HG02943 (cell line): Measurements from ENCODE around the gene SCRN2.
A peak's percentile ranks its signal among the peaks of the same experiment; 100 is the strongest.

Experiments used
- ATAC-seq: cut with Tn5 transposase; IDR thresholded peaks from one replicate; pipeline ENCODE4 v1.9.1; 2021; ENCODE audit warnings: mild to moderate bottlenecking, low read depth, moderate library complexity; ENCODE audit not compliant: unreplicated experiment

The SCRN2 gene

DNA sequence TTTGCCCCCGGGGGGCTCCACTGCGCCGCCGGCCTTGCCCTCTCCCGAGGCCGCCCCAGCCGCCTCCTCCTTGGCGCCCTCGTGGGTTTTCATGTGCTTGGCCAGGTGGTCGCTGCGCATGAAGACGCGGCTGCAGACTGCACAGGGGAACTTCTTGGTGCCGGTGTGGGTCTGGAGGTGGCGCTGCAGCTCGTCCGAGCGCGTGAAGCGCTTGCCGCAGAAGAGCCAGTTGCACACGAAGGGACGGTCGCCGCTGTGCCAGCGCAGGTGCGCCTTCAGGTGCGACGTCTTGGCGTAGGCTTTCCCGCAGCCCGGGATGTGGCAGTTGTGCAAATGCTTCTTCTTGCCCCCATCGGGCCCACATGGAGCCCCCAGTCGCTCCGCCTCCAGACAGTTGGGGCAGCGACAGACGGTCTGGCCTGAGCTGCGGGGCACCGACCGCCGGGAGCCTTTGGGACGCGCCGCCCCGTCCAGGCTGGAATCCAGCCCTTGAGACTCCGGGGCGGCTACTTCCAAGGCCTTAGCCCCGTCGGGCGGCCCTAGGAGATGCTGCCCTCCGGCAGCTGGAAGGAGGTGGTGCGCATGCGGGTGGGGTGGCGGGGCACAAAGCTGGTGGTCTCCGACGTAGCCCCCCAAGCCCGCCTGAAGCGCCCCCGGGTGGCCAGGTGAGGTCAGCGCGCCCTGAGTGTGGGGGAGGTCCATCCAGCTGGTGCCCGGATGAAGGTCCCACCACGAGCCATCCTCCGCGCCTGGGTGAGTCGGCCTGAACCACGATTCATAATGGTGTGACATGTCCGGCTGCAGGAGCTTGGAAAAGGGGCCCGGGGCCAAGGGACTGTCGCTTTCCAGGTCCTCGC is 6.5 kb upstream of the SCRN2 start:
- no peak for ATAC-seq

DNA sequence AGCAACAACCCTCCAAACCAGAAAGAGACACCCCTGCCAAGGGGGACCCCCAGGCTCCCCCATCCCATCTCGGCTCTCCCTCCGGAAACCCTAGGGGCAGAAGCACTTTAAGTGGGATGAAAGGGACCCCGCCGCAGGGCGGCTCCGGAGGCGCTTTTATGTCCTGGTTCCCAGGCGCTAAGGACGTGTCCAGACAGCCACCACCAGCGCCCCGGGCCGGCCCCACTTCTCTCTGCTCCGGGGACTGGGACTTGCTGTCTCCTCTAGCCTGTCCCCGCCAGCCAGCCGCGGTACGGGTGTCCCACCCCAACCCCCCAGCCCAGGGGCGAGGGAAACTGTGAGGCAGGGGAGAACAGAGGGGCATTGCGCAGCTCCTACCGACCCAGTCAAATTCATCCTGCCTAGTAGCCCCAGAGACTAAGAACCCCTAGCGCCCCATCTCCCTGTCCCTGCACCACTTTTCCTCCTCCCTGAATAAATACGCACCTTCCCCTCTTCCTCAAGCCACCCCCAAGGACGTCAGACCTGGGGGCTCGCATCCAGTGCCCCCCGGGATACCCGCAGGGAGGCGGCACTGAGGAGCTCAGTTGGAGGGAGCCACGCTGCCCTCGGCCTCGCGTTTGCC is 5.8 kb upstream of the SCRN2 start:
- no peak for ATAC-seq

DNA sequence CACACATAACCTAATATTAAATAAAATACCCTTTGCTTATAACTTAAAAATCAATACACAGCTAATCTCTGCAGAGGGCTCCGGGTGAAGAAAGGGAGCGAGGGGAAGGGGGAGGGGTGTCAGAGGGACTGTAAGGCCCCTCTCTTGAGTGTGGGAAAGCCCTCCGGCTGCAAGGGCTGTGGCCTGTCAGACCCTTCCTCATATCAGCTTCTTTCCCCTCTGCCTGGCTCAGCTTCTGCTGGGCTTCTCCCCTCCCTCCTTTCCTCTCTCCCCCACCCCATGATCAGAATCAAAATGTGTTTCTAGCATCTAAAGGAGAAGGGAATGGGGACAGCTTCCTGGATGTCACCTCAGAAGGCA is 4.6 kb upstream of the SCRN2 start:
- no peak for ATAC-seq

DNA sequence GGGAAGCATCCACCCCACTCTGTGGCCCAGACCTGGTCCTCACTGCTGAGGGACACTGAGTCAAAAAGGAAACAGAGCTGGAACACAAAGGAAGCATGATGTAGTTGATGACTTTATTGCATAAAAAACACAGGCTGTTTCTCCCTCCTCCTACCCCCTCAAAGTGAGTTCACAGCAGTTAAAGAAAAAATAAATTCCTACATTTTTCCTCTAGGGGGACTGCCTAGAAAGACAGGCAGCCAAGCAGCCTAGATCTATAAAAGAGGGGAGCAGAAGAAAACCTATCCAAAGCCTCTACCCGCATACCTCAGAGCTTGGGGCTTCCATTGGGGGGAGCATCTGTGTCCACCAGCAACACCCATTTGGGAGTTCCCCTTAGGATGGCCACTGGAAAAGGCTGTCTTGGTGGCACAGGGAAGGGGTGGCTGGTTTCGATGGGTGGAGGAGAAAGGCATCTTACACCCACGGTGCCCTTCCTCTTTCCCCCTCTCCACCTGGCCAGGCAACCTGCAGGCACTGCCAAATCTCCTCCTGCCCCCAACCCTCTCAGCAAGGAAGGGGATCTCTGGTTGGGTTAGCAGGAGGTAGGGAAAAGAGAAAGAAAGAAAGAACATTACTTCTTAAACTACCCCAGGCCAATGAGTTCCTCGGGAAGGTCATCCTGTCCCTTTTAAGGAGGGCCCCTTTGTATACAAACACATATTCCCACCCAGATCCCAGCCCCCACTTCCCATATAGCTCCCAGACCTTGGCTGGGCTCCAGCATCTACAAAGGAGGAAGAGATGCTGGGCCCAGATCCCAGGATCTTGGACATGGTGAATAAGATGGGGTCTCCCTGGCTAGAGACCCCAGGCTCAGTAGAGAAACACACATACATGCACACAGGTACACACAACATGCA is 4.0 kb upstream of the SCRN2 start:
- ATAC-seq: no peak

DNA sequence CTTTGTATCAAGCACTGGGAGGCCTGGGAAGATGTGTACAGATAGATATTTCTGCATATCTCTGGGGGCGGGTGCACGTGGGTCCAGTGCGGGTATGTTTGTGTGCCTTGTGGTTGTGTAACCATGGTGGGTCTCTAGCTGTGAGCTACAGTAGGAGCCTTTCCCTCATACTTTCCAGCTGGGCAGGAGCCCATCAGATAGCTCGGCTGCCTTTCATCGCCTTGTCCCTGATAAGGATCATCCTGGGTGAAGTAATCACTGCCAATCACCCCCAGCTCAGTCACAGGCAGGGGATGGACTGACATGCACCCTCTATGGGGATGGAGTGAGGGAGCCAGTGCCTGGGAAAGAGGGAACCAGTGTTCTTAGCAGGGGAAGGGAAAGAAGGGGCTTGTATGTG is 3.2 kb upstream of the SCRN2 start:
- ATAC-seq: no peak

DNA sequence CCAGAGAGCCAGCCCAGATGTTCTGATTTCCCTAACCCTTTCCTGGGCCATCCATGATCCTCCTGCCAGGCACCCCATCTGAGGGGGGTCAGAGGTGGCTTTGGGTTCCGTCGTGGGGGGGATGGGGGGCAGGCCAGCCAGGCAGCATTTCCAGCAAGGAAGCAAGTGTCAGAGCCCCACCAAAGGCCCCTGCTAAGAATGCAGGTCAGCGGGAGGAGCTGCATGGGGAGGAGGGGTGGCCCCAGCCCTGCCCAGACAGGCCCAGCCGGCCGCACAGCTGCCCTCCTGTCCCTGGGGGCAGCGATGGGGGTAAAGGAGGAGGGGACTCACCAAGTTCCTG is 2.3 kb upstream of the SCRN2 start:
- ATAC-seq: no peak

DNA sequence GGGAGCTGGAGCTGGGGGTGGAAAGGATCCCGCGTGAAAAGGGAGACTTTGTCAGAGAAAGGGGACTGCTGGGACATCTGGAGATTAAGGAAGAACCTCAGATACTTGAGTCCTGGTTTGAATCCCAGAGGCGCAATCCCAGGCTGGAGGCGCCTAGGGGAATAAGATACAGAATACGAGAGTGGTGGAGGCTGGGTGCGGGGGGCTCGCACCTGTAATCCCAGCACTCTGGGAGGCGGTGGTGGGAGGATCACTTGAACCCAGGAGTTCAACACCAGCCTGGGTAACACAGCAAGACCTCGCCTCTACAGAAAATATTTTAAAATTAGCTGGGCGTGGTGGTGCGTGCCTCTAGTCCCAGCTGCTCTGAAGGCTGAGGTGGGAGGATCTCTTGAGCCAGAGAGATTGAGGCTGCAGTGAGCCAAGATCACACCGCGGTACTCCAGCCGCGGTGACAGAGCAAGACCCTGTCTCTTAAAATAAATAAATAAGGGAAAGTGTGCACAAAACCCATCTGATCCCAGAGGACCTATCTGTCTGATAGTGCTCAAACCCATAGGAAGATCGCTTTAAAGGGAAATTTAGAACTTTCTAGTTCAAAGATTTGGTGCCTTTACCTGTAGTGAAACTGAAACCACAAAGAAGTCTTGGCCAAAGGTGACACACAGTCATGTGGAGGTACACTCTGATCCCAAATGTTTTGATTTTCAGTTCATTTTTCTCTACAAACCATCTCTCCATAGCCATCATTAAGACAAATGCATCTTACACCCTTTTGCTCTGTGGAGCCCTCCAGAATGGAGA is 617 bp upstream of the SCRN2 start:
- no peak for ATAC-seq

DNA sequence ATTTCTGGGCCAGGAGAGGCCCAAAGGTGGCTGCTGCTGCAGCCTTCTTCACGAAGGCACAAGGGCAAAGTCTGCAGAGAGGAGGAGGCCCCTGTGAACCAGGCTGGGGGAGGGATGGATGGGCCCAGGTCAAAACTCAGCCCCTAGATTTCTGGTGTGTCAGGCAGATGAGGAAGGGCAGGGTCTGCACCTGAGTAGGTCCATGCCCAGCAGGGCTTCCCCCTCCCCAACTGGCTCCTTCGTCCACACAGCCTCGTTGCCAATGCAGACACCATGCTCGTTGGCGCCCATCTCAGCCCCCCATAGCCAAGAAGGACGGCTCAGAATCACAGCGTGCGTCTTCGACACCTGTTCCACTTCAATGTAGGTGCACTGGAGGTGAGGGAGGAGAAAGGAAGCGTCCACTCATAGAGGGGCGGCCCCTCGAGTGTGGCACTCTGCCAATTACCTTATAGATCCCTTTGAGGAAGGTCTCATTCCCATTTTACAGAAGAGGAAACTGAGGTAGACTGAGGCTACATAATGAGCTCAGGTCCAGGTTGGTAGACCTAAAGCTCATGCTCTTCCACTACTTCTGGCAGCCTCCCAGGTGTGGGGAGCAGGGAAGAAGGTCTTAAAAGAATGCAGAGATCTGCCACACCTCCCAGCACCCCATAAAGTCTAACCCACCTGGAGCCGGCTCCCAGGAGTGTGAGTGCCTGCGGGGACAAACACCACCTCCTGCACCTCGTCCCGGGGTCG is 902 bp downstream of the SCRN2 start:
- ATAC-seq: no peak

DNA sequence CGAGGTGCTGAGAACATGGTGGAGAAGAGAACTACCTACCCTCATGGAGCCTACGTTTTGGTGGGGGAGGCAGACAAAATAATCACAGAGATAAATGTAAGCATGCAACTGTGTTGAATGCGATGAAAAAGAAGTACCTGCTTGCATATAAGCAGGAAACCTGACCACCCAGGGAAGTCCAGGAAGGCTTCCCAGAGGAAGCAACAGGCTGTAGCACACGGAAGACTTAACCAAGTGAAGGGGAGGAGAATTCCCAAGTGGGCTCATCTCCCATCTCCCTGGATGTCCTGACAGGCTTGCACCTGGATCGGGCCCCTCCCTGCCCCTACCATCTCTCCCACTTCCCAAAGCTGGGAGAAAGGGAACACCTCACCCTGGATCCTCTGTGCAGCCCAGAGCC is 2.0 kb downstream of the SCRN2 start:
- no peak for ATAC-seq

DNA sequence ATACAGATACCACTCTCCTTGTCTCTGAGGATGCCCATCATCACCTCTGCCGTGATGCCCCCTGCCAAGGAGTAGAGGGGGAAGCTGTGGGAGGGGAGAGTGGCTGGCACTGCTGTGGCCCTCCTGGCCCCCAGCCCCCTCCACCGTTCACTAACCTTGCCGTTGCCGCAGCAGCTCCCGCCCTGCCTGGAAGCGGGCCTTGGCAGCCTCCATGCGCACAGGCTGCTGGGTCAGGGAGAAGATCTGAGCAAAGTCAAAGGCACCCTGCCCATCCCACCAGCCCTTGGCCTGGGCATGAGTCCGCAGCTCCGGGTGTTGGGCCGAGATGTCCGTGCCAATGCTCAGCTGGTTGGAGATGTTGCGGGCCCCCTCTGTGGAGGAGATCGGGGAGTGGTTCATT is 2.4 kb downstream of the SCRN2 start:
- ATAC-seq: no peak

DNA sequence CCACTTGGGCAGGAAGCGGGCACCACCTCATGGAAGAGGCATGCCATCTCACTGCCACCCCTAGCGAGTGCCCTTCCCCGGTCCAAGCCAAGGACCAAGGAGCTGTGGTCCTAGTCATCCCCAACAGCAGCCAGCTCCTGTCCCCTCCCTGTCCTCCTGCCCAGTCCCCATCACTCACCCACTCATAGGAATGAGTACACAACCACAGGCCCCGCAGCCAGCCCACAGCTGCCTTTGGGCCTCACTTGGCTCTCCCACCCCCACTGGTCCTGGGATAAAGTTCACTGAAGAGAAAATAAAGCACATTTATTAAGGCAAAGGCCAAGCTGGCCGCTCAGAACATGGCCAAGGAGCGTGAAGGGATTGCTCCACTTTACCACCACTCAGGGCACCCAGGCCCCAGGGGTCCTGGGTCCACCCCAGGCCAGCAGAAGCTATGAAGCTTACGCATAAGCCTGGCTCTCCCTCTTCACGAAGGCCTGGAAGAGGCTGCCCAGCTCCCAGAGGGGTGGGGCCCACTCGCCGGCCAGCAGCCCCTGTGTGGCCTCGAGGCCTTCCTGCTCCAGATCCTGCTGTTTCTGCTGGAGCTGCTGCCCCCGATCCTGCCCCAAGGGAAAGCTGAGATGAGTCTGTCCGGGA is 3.6 kb downstream of the SCRN2 start:
- ATAC-seq: no peak

DNA sequence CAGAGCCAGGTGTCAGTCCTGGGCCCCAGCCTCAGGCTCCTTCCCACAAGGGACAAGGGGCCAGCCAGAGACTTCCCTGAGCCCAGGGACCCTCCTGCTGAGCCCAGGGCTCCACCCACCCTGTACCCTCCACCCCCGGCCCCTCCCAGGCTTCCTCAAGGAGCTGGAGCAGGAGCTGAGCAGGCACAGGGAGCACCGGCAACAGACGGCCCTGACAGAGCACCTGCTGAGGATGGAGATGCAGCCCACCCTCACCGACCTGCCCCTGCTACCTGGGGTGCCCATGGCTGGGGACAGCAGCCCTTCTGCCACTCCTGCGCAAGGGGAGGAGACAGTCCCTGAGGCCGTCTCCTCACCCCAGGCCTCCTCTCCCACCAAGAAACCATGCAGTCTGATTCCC is 4.5 kb downstream of the SCRN2 start:
- no peak for ATAC-seq

DNA sequence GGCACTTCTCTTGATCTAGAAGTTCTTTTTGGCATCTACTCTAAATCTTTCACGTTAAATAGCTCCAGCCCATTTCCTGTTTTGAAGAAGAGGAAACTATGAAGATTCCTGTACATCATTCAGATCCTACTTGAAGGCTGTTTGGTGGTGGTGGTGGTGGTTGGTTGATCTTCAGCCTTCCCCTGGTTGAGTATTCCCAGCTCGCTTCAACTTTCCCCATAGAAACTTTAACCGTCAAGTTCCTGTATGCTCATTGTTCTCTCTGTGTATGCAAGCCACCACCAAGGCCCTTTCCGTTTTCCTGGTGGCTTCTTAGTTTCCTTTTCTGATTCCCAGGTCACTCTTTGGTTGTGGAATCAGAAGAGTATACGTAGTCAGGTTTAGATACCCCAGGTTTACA is 6.3 kb downstream of the SCRN2 start:
- no peak for ATAC-seq

DNA sequence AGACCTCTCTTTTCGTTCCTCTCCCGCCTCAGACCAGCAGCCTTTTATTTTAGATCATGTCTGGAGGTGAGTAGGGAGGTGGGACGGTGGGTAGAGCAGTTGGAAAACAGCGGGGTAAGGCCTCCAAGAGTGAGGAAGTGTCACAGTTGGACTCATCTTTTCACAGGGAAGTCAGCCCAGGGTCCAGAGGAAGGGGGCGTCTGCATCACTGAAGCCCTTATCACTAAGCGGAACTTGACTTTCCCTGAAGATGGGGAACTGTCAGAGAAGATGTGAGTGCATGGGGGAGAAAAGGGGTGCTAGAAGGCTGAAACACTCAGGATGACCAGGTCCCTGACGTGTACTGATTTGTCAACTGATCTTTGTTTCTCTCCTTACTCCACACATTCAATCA is 9.1 kb downstream of the SCRN2 start:
- no peak for ATAC-seq

DNA sequence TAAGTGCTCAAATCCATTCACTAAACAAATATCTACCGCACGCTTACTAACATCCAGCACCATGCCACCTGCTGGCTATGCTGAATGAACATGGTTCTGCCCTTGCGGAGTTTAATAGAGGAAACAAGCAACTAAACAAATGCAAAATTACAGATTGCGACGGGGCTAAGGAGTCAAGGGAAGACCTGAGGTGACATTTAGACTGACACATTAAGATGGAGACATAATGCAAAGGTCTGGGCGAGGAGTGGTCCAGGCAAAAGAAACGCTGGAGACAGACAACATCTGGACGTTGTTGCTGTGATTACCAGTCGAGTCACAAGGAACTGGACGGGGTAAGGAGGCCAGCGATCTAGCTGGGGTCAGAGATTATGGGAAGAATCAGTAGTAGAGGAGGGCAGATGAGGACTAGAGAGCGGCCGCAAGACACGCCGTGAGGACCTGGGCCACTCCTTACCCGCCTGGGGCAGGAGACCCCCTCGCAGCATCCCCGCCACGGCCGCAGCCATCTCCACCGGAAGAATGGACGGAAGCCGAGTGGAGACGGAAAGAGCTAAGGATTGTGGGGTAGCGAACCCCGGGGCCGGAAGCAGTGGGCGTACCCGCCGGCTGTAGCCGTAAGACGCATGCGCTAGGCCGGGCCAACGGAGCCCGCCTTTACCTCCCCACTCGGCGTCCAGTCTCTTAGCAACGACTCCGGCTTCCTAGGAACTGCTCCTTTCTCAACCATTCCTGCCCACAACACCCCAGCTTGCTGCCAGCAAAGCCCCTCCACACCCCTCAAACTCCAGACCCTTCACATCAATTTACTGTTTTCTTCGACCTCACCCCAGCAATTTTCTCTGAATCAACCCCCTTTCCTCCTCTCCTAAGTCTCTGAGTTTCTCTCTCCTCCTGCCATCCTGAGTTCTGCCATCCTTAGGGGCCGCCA is 9.8 kb downstream of the SCRN2 start, which contains the start of the genes LRRC46 and MRPL10:
LRRC46 (plus strand) TSS at position 668 of the 931 bp plus-strand sequence. CDS start 320 bp downstream, outside the sequence.
MRPL10 (minus strand) TSS at position 539 of the 931 bp plus-strand sequence; CDS start at position 509, 30 bp downstream.
- peak; percentile 84 for ATAC-seq

DNA sequence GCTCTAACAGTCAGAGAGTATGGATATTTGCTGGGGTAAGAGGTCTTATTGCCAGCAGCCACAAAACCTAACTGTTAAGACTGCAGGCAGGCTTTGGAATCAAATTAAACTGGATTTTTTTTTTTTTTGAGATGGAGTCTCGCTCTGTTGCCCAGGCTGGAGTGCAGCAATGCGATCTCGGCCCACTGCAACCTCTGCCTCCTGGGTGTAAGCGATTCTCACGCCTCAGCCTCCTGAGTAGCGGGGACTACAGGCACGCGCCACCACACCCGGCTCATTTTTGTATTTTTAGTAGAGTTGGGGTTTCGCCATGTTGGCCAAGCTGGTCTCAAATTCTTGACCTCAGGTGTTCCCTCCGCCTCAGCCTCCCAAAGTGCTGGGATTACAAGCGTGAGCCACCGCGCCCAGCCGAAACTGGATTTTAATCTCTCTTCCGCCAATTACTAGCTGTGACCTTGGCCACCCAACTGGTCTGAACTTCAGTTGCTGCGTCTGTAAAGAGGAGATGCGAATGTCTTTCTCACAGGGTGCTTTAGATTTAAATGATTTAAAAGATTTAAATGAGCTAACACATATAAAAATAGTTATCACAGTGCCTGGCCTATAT is 10.6 kb downstream of the SCRN2 start:
- ATAC-seq: no peak

DNA sequence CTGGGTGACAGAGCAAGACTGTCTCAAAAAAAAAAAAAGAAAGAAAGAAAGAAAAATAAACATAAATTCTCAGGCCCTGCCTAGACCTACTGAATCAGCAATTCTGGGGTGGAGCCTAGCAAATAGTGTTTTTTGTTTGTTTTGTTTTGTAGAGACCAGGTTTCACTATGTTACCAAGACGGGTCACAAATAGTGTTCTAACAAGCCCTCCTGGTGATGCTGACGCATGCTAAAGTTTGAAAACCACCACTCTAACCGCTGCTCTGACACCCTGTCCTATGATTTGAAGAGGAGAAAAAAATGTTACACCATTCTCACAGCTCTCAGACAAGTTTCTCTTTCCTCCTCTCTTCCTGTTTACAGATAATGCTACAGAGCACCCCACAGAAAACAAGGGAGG is 11.2 kb downstream of the SCRN2 start:
- no peak for ATAC-seq

DNA sequence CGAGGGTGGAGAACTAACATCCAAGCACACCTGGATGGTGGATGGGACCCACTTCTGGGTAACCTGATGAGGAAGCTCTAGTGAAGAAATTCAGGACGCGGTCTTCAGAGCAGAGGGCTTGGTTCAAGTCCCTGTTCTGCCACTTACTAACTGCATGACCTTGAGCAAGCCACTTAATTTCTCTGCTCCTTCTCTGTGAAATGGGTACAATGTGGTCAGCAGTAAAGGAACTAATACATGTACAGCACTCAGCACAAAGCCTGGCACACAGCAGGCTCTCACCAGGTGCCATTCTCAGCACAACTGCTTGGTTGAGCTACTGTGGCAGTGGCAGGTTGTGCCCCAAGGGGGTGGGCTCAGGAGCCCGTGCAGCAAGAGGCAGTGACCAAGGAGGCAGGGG is 17.6 kb downstream of the SCRN2 start:
- no peak for ATAC-seq
